ENCODE results near the gene BATF2.

DNA sequence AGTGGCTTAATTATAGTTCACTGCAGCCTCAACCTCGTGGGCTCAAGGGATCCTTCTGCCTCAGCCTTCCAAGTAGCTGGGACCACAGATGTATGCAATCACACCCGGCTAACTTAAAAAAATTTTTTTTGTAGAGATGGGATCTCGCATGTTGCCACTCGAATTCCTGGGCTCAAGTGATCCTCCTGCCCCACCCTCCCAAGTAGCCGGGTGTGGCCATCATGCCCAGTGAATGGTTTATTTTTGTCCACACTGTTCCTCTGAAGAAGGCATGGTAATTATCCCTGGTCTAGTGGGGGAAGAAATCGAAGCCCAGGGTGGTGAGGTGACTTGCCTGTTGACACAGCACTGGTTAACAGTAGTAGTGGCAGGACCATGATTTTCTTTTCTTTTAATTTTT is 46.1 kb upstream of the BATF2 start:
- TF ChIP-seq EZH2 (IDR thresholded peaks at IDR 0.05; ENCODE audit: borderline replicate concordance, control insufficient read depth, low read depth, low read length) (no peak), RELB (IDR thresholded peaks at IDR 0.05; ENCODE audit: low read depth) (no peak), POLR2A (IDR thresholded peaks at IDR 0.05; ENCODE audit: low read depth, low read length) (no peak), CHD2 (IDR thresholded peaks at IDR 0.05; ENCODE audit: borderline replicate concordance, low read depth, low read length) (no peak), BRCA1 (IDR thresholded peaks at IDR 0.05; ENCODE audit: low read depth, low read length) (no peak), EED (IDR thresholded peaks at IDR 0.05; ENCODE audit: low read depth) (no peak), USF1 (IDR thresholded peaks at IDR 0.05; ENCODE audit: borderline replicate concordance, extremely low read length, insufficient read depth, low read depth, low read length) (no peak)
- TF ChIP-seq, protein P1, sequence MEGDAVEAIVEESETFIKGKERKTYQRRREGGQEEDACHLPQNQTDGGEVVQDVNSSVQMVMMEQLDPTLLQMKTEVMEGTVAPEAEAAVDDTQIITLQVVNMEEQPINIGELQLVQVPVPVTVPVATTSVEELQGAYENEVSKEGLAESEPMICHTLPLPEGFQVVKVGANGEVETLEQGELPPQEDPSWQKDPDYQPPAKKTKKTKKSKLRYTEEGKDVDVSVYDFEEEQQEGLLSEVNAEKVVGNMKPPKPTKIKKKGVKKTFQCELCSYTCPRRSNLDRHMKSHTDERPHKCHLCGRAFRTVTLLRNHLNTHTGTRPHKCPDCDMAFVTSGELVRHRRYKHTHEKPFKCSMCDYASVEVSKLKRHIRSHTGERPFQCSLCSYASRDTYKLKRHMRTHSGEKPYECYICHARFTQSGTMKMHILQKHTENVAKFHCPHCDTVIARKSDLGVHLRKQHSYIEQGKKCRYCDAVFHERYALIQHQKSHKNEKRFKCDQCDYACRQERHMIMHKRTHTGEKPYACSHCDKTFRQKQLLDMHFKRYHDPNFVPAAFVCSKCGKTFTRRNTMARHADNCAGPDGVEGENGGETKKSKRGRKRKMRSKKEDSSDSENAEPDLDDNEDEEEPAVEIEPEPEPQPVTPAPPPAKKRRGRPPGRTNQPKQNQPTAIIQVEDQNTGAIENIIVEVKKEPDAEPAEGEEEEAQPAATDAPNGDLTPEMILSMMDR (IDR thresholded peaks at IDR 0.05 in 2 of 3, conservative IDR thresholded peaks at IDR 0.05 in 1 of 3; ENCODE audit: control insufficient read depth in 2 of 3, extremely low read depth in 1 of 3, insufficient read depth in 1 of 3, low read depth in 3 of 3, low read length in 3 of 3): no peak
- TF ChIP-seq, protein P2, sequence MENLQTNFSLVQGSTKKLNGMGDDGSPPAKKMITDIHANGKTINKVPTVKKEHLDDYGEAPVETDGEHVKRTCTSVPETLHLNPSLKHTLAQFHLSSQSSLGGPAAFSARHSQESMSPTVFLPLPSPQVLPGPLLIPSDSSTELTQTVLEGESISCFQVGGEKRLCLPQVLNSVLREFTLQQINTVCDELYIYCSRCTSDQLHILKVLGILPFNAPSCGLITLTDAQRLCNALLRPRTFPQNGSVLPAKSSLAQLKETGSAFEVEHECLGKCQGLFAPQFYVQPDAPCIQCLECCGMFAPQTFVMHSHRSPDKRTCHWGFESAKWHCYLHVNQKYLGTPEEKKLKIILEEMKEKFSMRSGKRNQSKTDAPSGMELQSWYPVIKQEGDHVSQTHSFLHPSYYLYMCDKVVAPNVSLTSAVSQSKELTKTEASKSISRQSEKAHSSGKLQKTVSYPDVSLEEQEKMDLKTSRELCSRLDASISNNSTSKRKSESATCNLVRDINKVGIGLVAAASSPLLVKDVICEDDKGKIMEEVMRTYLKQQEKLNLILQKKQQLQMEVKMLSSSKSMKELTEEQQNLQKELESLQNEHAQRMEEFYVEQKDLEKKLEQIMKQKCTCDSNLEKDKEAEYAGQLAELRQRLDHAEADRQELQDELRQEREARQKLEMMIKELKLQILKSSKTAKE (IDR thresholded peaks at IDR 0.05; ENCODE audit: low read depth, poor library complexity, severe bottlenecking): no peak
- TF ChIP-seq, protein P3, sequence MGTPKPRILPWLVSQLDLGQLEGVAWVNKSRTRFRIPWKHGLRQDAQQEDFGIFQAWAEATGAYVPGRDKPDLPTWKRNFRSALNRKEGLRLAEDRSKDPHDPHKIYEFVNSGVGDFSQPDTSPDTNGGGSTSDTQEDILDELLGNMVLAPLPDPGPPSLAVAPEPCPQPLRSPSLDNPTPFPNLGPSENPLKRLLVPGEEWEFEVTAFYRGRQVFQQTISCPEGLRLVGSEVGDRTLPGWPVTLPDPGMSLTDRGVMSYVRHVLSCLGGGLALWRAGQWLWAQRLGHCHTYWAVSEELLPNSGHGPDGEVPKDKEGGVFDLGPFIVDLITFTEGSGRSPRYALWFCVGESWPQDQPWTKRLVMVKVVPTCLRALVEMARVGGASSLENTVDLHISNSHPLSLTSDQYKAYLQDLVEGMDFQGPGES (IDR thresholded peaks at IDR 0.05): no peak
